Gastrocnemius medialis (tissue), 4 donors: ENCODE results near the gene GPATCH1.
"Not testable (repeated sequence)": the region's sequence is repeated elsewhere in the genome, so short reads cannot be mapped to it uniquely, and the experiment has no call there.

Source experiments
- CTCF ChIP-seq, 5 experiments: fragments of 450-650 bp in 3 of 5; fragments of 200-600 bp in 2 of 5; sonication (generic) in 2 of 5; IDR thresholded peaks in 4 of 5; conservative IDR thresholded peaks in 1 of 5; 1 replicate in 4 of 5; 2 replicates in 1 of 5; pipeline ENCODE4 v1.5.1; 2016 to 2019; ENCODE audit warnings: antibody characterized with exemption in 5 of 5, mild to moderate bottlenecking in 3 of 5, moderate library complexity in 3 of 5
- POLR2A ChIP-seq, 2 donors: fragments of 450-650 bp; IDR thresholded peaks; one replicate each; pipeline ENCODE4 v1.6.1; 2017; ENCODE audit warnings: antibody characterized with exemption in 2 of 2, mild to moderate bottlenecking in 2 of 2, moderate library complexity in 2 of 2

GRCh38 chr19:33152625-33153024 lies 71.6 kb downstream of the GPATCH1 start:
- not testable (repeated sequence) for TF ChIP-seq POLR2A (IDR thresholded peaks at IDR 0.05); CTCF (IDR thresholded peaks at IDR 0.05 in 4 of 5, conservative IDR thresholded peaks at IDR 0.05 in 1 of 5)
